GM21447 (cell line): ENCODE results near the gene TTC24.
"Not testable (repeated sequence)": the region's sequence is repeated elsewhere in the genome, so short reads cannot be mapped to it uniquely, and the experiment has no call there.

ENCODE experiments used
- ATAC-seq: cut with Tn5 transposase; IDR thresholded peaks from one replicate; pipeline ENCODE4 v1.9.1; 2021; ENCODE audit not compliant: unreplicated experiment

The TTC24 gene

GRCh38 chr1:156579472-156579871, at the start of gene TTC24:
TSS of gene TTC24 (plus strand) at chr1:156579723. CDS start at chr1:156581365, 1,642 bp downstream.
- no peak for ATAC-seq

- ATAC-seq, result no peak
These were observed 49.5 kb upstream of the TTC24 start for GRCh38 chr1:156530006-156530405.

- ATAC-seq, result no peak
These were observed 47.1 kb upstream of the TTC24 start for GRCh38 chr1:156532374-156532773.

GRCh38 chr1:156533568-156534220, 45.8 kb upstream of the TTC24 start:
- ATAC-seq, result no peak

GRCh38 chr1:156534424-156535060, 45.0 kb upstream of the TTC24 start:
- no peak for ATAC-seq

- no peak for ATAC-seq
These were observed 42.5 kb upstream of the TTC24 start for GRCh38 chr1:156537027-156537426.

GRCh38 chr1:156538711-156539440, 40.6 kb upstream of the TTC24 start:
- ATAC-seq, result no peak

- no peak for ATAC-seq
These were observed 39.6 kb upstream of the TTC24 start for GRCh38 chr1:156539818-156540355.

GRCh38 chr1:156540955-156541354, 38.6 kb upstream of the TTC24 start:
- no peak for ATAC-seq

- no peak for ATAC-seq
These were observed 36.5 kb upstream of the TTC24 start for GRCh38 chr1:156543066-156543465.

- no peak for ATAC-seq
These were observed 34.9 kb upstream of the TTC24 start for GRCh38 chr1:156544592-156545102.

- ATAC-seq, result no peak
These were observed 33.3 kb upstream of the TTC24 start for GRCh38 chr1:156546267-156546666.

- ATAC-seq, result no peak
These were observed 32.1 kb upstream of the TTC24 start for GRCh38 chr1:156547434-156547833.

GRCh38 chr1:156547982-156548381, 31.5 kb upstream of the TTC24 start:
- no peak for ATAC-seq

GRCh38 chr1:156549390-156549789, 30.1 kb upstream of the TTC24 start:
- ATAC-seq, result no peak

- no peak for ATAC-seq
These were observed 29.7 kb upstream of the TTC24 start for GRCh38 chr1:156549831-156550230.

GRCh38 chr1:156550346-156550745, 29.2 kb upstream of the TTC24 start:
- no peak for ATAC-seq

- ATAC-seq, result no peak
These were observed 28.4 kb upstream of the TTC24 start for GRCh38 chr1:156551066-156551643.

GRCh38 chr1:156551869-156552268, 27.7 kb upstream of the TTC24 start:
- ATAC-seq, result no peak

- no peak for ATAC-seq
These were observed 27.0 kb upstream of the TTC24 start for GRCh38 chr1:156552518-156552917.

- not testable (repeated sequence) for ATAC-seq
These were observed 26.6 kb upstream of the TTC24 start for GRCh38 chr1:156552937-156553336.
